Small intestine (tissue), 7 donors: ENCODE data around the gene FILIP1L. TPM values are rescaled to one million over a fixed set of nuclear protein-coding genes. Genes with fewer than 3 reads are reported as not detected.
A peak's percentile ranks its signal among the peaks of the same experiment; 100 is the strongest.

Experiments used
- DNase-seq, 2 donors: peaks; one replicate each; pipeline versions ENCODE4 v3.0.0 to v3.0.0-alpha.2; 2013
- FAIRE-seq: peaks from 2 replicates; lab custom pipeline; 2012; peaks lifted over from hg19 to GRCh38; lab: Jason Lieb, UNC
- H3K27ac ChIP-seq, 3 donors: one replicate each; pipeline ENCODE4 v1.5.1; 2013; ENCODE audit warnings: low read length in 2 of 3, mild to moderate bottlenecking in 2 of 3, control low read depth in 1 of 3, inconsistent platforms in 1 of 3, low read depth in 1 of 3, moderate library complexity in 1 of 3
- H3K27me3 ChIP-seq, 3 donors: one replicate each; pipeline ENCODE4 v1.6.1; 2013; ENCODE audit warnings: low read length in 3 of 3, inconsistent platforms in 1 of 3; ENCODE audit not compliant: control insufficient read depth in 3 of 3, insufficient read depth in 3 of 3
- H3K36me3 ChIP-seq, 3 donors: one replicate each; pipeline ENCODE4 v1.6.1; 2013; ENCODE audit warnings: low read length in 3 of 3, inconsistent platforms in 1 of 3, low read depth in 1 of 3, mild to moderate bottlenecking in 1 of 3, moderate library complexity in 1 of 3; ENCODE audit not compliant: control insufficient read depth in 3 of 3, insufficient read depth in 2 of 3
- H3K4me1 ChIP-seq, 3 donors: one replicate each; pipeline ENCODE4 v1.6.1; 2013; ENCODE audit warnings: low read length in 2 of 3, inconsistent platforms in 1 of 3, low read depth in 1 of 3, mild to moderate bottlenecking in 1 of 3, moderate library complexity in 1 of 3; ENCODE audit not compliant: control insufficient read depth in 3 of 3, insufficient read depth in 2 of 3
- H3K4me3 ChIP-seq, 3 donors: one replicate each; pipeline ENCODE4 v1.5.1; 2013; ENCODE audit warnings: low read length in 3 of 3, control low read depth in 1 of 3, inconsistent platforms in 1 of 3, low read depth in 1 of 3, mild to moderate bottlenecking in 1 of 3, moderate library complexity in 1 of 3
- H3K9me3 ChIP-seq, 2 donors: one replicate each; pipeline ENCODE4 v1.6.1; 2013; ENCODE audit warnings: low read depth in 1 of 2, low read length in 1 of 2; ENCODE audit not compliant: control insufficient read depth in 2 of 2, insufficient read depth in 1 of 2
- WGBS, 3 donors: extraction: QIAGEN DNeasy Blood & Tissue Kit; methylation state at CpG; one replicate each; pipeline ENCODE4 v1.1.7; 2013; 5-methylcytosine and 5-hydroxymethylcytosine counted together
- polyA plus RNA-seq, 4 donors: library from polyadenylated mRNA; stranded (reverse) in 3 of 4; unstranded in 1 of 4; fragments of 200-250 nt in 3 of 4; fragments of 120-200 nt in 1 of 4; gene quantifications; one replicate each; pipeline versions ENCODE4 v1.2.1 to v1.2.3, GENCODE V29; 2013
- donor health status: healthy with polysubstance abuse.
- donor health status: control.
- donor health status: control.
- donor health status: Bipolar disorder and iron deficiency.
- donor health status: healthy.

FILIP1L gene
- polyA plus RNA-seq, 4 donors: 10.5 to 20.4 (median 17.9) TPM

GRCh38 chr3:100090669-100091005, 23.7 kb downstream of the FILIP1L start:
- H3K36me3 ChIP-seq: no peaks in the 10 kb centered on the region
- H3K4me3 ChIP-seq: no peak overlapping the region
- no peak for DNase-seq
- H3K27ac ChIP-seq: no peak overlapping the region
- H3K9me3 ChIP-seq: no peaks in the 10 kb centered on the region
- no peak for FAIRE-seq
- H3K27me3 ChIP-seq: no peaks in the 10 kb centered on the region
- H3K4me1 ChIP-seq: peaks cover 0 to 5% (median 0%) of the 10 kb centered on the region in 3 donors

- H3K4me1 ChIP-seq: peaks cover 0 to 5% (median 0%) of the 10 kb centered on the region in 3 donors
- no peaks in the 10 kb centered on the region for H3K9me3 ChIP-seq
- H3K27ac ChIP-seq: peak overlapping the region in 1 of 3 donors; percentile 64
- FAIRE-seq: no peak
- H3K27me3 ChIP-seq: no peaks in the 10 kb centered on the region
- H3K4me3 ChIP-seq: no peak overlapping the region
- peak in 1 of 2 donors; percentile 17 for DNase-seq
- H3K36me3 ChIP-seq: no peaks in the 10 kb centered on the region
- 74 to 84% (median 75%) methylated on average over 7 of the region's 7 CpGs for WGBS, 3 donors
These were observed 24.3 kb downstream of the FILIP1L start for GRCh38 chr3:100089812-100090668.

GRCh38 chr3:100088735-100089368, 25.4 kb downstream of the FILIP1L start:
- Histone ChIP-seq H3K27ac (no peak overlapping the region), H3K9me3 (no peaks in the 10 kb centered on the region), H3K4me3 (no peak overlapping the region), H3K36me3 (no peaks in the 10 kb centered on the region), H3K4me1 (peaks cover 0 to 5% (median 0%) of the 10 kb centered on the region in 3 donors), H3K27me3 (no peaks in the 10 kb centered on the region)
- no peak for DNase-seq
- 69 to 83% (median 75%) methylated on average over 2 of the region's 2 CpGs for WGBS, 3 donors
- FAIRE-seq: no peak

GRCh38 chr3:100087198-100087597, 27.1 kb downstream of the FILIP1L start:
- H3K27ac ChIP-seq: no peak overlapping the region
- H3K9me3 ChIP-seq: no peaks in the 10 kb centered on the region
- H3K4me3 ChIP-seq: no peak overlapping the region
- peaks cover 0 to 16% (median 0%) of the 10 kb centered on the region in 3 donors for H3K4me1 ChIP-seq
- DNase-seq (no peak), FAIRE-seq (no peak)
- H3K27me3 ChIP-seq: no peaks in the 10 kb centered on the region
- H3K36me3 ChIP-seq: no peaks in the 10 kb centered on the region

DNA sequence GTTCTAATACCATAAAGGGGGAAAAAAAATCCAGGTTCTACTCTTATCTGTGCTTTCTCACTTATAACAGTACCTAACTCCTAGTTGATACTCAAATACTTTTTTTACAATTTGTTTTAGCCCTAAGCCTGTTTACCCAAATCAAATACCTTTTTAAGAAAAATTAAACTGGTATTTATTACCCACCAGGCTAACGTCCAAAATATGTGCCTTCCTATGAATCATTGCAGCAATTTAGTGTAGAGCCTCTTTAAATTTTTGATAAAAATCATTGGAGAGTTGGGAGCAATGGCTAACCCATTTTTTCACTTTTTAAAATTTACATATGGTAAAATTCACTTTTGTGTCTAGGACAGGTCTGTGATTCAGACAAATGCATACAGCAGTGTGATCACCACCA, 27.9 kb downstream of the FILIP1L start:
- H3K4me3 ChIP-seq: no peak overlapping the region
- 43 to 76% (median 67%) methylated on average over 1 of the region's 1 CpG for WGBS, 3 donors
- H3K36me3 ChIP-seq: no peaks in the 10 kb centered on the region
- no peaks in the 10 kb centered on the region for H3K27me3 ChIP-seq
- FAIRE-seq: no peak
- no peak for DNase-seq
- H3K4me1 ChIP-seq: peaks cover 0 to 22% (median 0%) of the 10 kb centered on the region in 3 donors
- H3K9me3 ChIP-seq: no peaks in the 10 kb centered on the region
- H3K27ac ChIP-seq: no peak overlapping the region

DNA sequence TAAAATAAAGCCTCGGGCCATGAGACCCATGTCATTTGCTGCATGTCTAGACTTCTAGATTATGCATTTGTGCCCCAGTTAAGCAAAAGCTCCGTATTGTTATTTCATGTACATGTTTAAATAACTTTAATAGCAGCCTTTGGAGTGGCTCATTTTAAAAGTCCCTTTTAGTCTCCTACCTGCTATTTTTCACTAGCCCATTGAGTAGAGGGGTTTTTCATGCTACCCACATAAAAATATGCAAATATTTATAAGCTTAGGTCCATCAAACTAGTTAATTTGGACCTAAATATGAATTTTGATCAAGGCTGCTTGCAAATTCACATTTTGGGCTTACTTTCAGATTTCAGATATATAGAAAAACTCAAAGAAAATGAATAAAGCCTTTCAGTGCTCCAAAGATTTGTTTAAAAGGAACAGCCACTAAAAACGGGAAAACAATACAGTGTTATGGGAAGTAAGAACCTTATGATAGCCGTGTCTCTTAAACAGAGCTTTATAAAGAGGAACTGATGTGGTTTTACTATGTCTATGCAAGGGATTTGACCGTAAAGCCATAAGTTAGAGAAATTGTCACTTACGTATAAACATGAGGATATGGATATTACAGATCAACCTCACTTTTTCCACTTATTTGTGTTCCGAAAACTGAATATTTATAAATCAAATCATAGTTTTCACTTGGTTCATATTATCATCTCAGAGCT, 30.0 kb downstream of the FILIP1L start:
- WGBS, 3 donors: 85 to 95% (median 90%) methylated on average over 7 of the region's 7 CpGs
- Histone ChIP-seq H3K27me3 (no peaks in the 10 kb centered on the region), H3K36me3 (no peaks in the 10 kb centered on the region), H3K4me3 (no peak overlapping the region), H3K27ac (no peak overlapping the region), H3K9me3 (no peaks in the 10 kb centered on the region), H3K4me1 (peaks cover 0 to 25% (median 5%) of the 10 kb centered on the region in 3 donors)
- DNase-seq: no peak
- no peak for FAIRE-seq

DNA sequence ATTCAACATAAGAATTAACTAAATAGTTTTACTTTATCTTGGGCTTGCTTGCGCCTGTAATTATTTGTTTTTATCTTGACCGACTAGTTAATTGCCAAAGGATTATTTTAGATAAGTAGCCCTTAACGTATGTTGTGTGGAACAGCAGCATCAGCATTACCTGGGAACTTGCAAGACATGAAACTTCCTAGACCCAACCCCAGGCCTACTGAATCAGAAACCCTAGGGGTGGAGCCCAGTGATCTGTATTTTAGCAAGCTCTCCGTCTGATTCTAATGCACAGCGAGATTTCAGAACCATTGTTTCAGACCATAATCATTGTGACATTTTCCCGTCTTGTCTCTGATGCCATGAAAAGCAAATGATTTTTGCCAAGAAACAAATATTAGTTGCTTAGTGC, 31.1 kb downstream of the FILIP1L start:
- Histone ChIP-seq H3K4me1 (peaks cover 0 to 25% (median 5%) of the 10 kb centered on the region in 3 donors), H3K4me3 (no peak overlapping the region), H3K27ac (no peak overlapping the region), H3K27me3 (no peaks in the 10 kb centered on the region), H3K9me3 (no peaks in the 10 kb centered on the region), H3K36me3 (no peaks in the 10 kb centered on the region)
- 68 to 74% (median 70%) methylated on average over 6 of the region's 6 CpGs for WGBS, 3 donors
- no peak for DNase-seq
- no peak for FAIRE-seq

DNA sequence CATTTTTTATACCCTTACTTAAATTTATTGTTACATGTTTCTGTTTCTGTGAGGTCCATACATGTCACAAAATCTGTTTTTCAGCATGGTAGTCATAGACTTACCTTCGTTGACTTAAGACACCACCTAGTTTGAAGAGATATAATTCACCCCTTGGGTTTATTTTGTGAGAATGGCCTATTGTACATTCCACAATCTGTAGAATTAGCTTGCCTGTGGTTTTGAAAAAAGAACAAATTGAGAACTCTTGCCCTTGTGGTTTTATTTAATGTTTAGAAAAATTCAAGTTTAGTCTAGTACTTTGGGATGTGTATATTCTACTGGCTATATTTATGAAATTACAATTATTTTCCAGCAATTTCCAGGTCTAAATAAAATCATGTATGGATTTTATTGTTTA, 31.6 kb downstream of the FILIP1L start:
- H3K36me3 ChIP-seq: no peaks in the 10 kb centered on the region
- peaks cover 0 to 25% (median 5%) of the 10 kb centered on the region in 3 donors for H3K4me1 ChIP-seq
- DNase-seq (no peak), FAIRE-seq (no peak)
- H3K27me3 ChIP-seq: no peaks in the 10 kb centered on the region
- H3K27ac ChIP-seq: peak overlapping the region in 1 of 3 donors; percentile 11
- no peak overlapping the region for H3K4me3 ChIP-seq
- 91 to 94% (median 92%) methylated on average over 1 of the region's 1 CpG for WGBS, 3 donors
- no peaks in the 10 kb centered on the region for H3K9me3 ChIP-seq
